ENCODE measurements around the gene PSMD7.
A peak's percentile ranks its signal among the peaks of the same experiment; 100 is the strongest.

The PSMD7 gene

GRCh38 chr16:74275031-74275636 lies 21.5 kb upstream of the PSMD7 start:
- no peak for TF ChIP-seq SPI1 (IDR thresholded peaks at IDR 0.05; ENCODE audit: borderline replicate concordance, low read depth)
- no peak for TF ChIP-seq POLR2AphosphoS5 (IDR thresholded peaks at IDR 0.05; ENCODE audit: low read depth)
- TF ChIP-seq GABPA (IDR thresholded peaks at IDR 0.05; ENCODE audit: low read depth) = no peak
- TF ChIP-seq CTCF (IDR thresholded peaks at IDR 0.05; ENCODE audit: insufficient read depth, low read length) = peak; percentile 8
- DNase-seq (ENCODE audit: low read depth in 1 of 2, low spot score in 1 of 2) = no peak
- Histone ChIP-seq H3K27ac (replicated peaks) (no peak overlapping the region), H3K27me3 (ENCODE audit: insufficient read depth, poor library complexity, severe bottlenecking) (no peaks in the 10 kb centered on the region), H3K4me3 (replicated peaks; ENCODE audit: insufficient read depth, low read length) (no peak overlapping the region)

- no peak for TF ChIP-seq CTCF (IDR thresholded peaks at IDR 0.05; ENCODE audit: insufficient read depth, low read length)
- TF ChIP-seq REST (IDR thresholded peaks at IDR 0.05; ENCODE audit: insufficient replicate concordance, low read depth) = no peak
- TF ChIP-seq POLR2AphosphoS5 (IDR thresholded peaks at IDR 0.05; ENCODE audit: low read depth) = no peak
- TF ChIP-seq SPI1 (IDR thresholded peaks at IDR 0.05; ENCODE audit: borderline replicate concordance, low read depth) = no peak
- no peak for TF ChIP-seq GABPA (IDR thresholded peaks at IDR 0.05; ENCODE audit: low read depth)
- Histone ChIP-seq H3K27ac (replicated peaks) (no peak overlapping the region), H3K27me3 (ENCODE audit: insufficient read depth, poor library complexity, severe bottlenecking) (no peaks in the 10 kb centered on the region), H3K4me3 (replicated peaks; ENCODE audit: insufficient read depth, low read length) (no peak overlapping the region)
- no peak for DNase-seq (ENCODE audit: low read depth in 1 of 2, low spot score in 1 of 2)
Observed at GRCh38 chr16:74275711-74276110, 20.9 kb upstream of the PSMD7 start.

GRCh38 chr16:74277974-74278373 lies 18.6 kb upstream of the PSMD7 start:
- no peak for DNase-seq (ENCODE audit: low read depth in 1 of 2, low spot score in 1 of 2)
- Histone ChIP-seq H3K27ac (replicated peaks) (no peak overlapping the region), H3K27me3 (ENCODE audit: insufficient read depth, poor library complexity, severe bottlenecking) (no peaks in the 10 kb centered on the region), H3K4me3 (replicated peaks; ENCODE audit: insufficient read depth, low read length) (no peak overlapping the region)
- TF ChIP-seq GABPA (IDR thresholded peaks at IDR 0.05; ENCODE audit: low read depth) (no peak), POLR2AphosphoS5 (IDR thresholded peaks at IDR 0.05; ENCODE audit: low read depth) (no peak), CTCF (IDR thresholded peaks at IDR 0.05; ENCODE audit: insufficient read depth, low read length) (no peak), REST (IDR thresholded peaks at IDR 0.05; ENCODE audit: insufficient replicate concordance, low read depth) (no peak), SPI1 (IDR thresholded peaks at IDR 0.05; ENCODE audit: borderline replicate concordance, low read depth) (no peak)

- H3K27me3 ChIP-seq (ENCODE audit: insufficient read depth, poor library complexity, severe bottlenecking) = no peaks in the 10 kb centered on the region
- DNase-seq (ENCODE audit: low read depth in 1 of 2, low spot score in 1 of 2) = no peak
- H3K4me3 ChIP-seq (replicated peaks; ENCODE audit: insufficient read depth, low read length) = no peak overlapping the region
- no peak overlapping the region for H3K27ac ChIP-seq (replicated peaks)
- no peak for TF ChIP-seq CTCF (IDR thresholded peaks at IDR 0.05; ENCODE audit: insufficient read depth, low read length)
- no peak for TF ChIP-seq REST (IDR thresholded peaks at IDR 0.05; ENCODE audit: insufficient replicate concordance, low read depth)
- no peak for TF ChIP-seq POLR2AphosphoS5 (IDR thresholded peaks at IDR 0.05; ENCODE audit: low read depth)
- TF ChIP-seq GABPA (IDR thresholded peaks at IDR 0.05; ENCODE audit: low read depth) = no peak
- no peak for TF ChIP-seq SPI1 (IDR thresholded peaks at IDR 0.05; ENCODE audit: borderline replicate concordance, low read depth)
Observed at GRCh38 chr16:74279266-74279665, 17.3 kb upstream of the PSMD7 start.

Measured in HL-60 (cell line).